Activated naive CD4-positive, alpha-beta T cell treated with anti-CD3 and anti-CD28 coated beads, Interleukin-2, amount 50 U/mL, for 16 hours (primary cell): Measurements from ENCODE around the gene MED27.

ENCODE experiments used
- DNase-seq: peaks from one replicate; pipeline ENCODE4 v3.0.0-alpha.2; 2020

MED27 gene

DNA sequence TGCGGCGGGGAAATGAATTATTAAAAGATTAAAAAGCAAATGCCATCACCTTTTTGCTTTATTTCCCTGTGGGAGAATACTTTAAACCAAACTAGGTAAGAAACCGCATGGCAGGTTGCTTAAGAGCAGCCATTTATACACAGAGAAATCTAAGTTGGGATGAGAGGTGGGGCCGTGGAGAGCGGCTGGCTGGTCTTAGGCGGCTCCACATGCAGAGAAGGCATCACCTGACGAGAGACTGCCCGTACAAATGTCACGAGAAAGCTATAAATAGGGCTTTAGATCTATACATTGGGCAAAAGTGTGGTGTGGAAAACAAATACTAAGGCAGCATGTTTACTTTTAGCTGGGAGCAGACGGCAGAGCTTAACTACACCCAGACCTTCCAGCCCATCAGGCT is 39.4 kb downstream of the MED27 start:
- no peak for DNase-seq

DNA sequence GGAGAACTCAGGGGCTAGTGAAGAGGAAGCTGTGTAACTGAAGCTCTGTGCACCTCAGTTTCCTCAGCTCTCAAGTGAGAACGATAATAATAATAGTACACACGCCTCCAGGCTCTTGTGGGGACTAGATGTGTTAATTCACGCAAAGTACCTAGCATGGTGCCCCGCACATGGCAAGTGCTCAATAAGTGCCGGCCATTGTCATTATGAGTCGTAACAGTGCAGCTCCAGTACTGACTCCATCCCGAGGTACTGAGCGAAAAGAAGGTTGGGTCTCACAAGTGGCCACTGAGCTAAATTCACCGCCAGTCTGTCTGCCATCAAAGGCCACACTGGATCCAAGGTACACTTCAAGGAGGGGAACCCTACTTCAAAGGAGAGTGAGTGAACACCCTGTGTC is 40.4 kb downstream of the MED27 start:
- DNase-seq = no peak

DNA sequence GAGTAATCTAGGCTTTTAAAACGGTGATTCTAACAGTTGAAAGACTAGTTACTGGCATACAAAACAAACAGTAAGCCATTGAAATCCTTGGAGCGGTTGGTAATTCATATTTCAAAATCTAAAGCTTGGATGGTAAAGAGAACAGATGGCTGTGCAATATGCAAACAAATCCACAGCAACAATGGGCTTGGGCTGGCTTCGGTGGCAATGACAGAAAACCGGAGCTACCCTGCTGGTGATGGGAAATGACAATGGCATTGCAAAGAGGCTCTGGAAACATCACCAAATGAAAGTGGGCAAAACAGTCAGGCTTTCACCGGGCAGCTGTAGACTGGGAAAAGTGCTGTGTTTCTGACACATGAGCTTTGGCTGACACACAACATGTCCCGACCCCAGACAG is 42.2 kb downstream of the MED27 start:
- no peak for DNase-seq

DNA sequence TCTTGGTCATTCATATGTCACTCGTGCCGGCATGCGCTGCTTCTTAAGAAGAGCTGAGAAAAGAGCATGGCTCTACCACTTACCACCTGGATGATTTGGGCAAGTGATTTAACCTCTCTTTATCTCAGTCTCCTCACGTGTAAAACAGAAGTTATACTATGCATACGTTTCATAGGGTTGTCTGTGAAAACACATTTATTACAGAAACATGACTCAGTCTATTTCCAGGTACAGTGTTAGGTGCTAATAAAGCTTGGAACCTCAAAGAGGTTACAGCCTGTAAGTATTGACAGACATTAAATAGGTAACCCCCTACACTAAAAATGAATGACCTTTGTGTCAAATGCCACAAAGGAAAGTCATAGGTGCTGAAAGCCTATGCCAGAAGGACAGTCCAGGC is 43.1 kb downstream of the MED27 start:
- no peak for DNase-seq

DNA sequence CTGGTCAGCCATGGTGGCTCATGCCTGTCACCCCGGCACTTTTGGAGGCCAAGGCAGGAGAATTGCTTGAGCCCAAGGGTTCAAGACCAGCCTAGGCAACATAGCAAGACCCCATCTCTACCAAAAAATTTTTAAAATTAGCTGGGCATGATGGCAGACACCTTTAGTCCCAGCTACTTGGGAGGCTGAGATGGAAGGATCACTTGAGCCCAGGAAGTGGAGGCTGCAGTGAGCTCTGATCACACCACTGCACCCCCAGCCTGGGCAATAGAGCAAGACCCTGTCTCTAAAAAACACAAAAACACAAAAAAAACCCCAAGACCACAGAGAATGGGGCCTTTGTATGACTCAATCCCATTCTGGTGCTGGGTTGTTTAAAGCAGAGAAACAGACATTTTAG is 44.0 kb downstream of the MED27 start:
- no peak for DNase-seq

DNA sequence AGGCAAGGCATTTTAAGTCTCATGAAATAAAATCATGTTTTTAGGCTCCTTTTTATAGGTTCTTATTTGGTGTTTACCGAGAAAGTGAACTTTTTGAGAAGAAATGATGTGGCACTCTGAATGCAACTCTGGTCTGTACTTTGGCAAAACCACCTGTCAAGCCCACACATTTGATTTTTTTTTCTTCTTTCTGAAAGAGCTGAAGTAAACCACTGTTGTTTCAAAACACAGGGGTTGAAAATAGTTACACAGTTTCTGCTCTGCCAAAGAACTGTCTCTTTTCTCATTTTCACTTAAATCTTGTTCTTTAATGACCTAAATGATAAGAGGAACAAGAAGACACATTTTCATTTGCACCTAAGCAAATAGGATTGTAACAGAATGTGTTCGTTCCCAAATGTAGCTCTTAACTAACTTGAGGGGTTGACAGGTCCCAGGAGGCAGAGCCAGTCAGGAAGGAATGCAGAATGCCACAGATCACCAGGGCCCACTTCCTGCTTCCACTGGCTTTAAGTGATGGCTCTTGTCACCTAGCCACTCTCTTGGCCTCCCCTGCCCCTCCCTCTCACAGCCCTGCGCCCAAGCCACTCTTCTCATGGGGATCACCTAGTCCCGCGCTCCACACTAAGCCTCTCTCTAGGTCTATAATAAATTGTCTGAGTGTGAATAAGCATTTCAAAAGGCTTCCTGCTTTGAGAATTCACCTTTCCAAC is 47.3 kb downstream of the MED27 start:
- no peak for DNase-seq

DNA sequence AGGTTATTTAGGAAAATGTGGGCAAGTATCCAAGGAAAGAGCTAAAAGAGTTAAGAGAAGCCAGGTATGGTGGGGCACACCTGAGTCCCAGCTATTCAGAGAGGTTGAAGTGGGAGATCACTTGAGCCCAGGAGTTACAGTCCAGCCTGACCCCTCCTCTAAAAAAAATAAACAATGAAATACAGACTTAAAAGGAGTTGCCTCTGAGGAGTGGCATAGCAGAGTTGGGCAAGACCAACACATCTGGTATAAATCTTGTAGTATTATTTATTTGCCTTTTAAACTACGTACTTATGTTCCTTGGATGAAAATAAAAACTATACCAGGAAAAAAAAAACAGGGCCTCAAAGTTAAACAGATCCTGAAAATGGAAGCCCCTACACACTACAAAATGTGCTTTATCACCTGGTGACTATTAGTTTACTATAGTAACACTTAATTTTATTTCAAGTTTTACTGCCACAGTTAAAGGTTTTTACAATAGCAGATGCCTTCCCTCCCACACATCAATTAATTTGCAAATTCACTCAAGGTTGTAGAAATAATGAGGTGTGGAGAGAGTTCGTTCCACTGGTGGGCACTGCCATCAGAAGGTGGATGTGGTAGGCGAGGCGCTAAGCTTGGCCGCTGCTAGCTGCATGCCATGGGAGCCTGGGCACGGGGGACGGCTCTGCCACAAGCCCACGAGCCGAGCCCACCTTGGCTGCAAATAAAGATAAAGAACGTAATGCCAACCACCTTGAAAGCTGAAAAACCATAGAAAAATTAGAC is 48.0 kb downstream of the MED27 start:
- no peak for DNase-seq

DNA sequence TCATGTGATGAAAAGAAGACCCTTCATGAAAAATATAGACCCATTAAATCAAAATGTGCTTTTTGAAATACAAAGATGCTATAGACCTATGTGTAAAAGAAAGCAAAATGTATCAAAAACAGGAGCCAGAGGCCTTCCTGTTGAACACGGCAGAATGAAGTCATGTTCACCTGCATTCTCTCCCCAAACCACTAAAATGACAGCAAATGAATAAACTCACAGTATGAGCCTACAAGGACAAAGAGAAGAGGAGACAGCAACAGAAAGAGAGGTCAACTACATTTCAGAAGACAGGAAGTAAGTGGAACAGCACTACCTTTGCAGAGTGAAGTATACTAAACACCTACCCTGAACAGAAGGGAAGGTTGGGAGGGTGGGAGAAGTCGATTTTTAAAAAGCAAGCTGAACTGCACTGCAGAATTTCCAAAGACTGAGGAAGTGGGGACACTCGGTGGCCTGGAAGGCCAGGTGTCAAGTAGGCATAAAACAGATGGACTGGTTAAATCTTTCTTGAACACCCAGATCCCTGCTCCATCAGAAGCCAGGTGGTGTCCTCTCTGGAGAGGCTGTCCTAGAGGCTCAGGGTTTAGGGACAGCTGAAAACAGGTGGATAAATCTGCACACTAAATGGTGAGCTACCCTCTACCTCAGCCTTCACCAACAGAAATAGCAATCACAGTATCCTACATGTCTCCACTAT is 48.9 kb downstream of the MED27 start:
- DNase-seq = no peak

DNA sequence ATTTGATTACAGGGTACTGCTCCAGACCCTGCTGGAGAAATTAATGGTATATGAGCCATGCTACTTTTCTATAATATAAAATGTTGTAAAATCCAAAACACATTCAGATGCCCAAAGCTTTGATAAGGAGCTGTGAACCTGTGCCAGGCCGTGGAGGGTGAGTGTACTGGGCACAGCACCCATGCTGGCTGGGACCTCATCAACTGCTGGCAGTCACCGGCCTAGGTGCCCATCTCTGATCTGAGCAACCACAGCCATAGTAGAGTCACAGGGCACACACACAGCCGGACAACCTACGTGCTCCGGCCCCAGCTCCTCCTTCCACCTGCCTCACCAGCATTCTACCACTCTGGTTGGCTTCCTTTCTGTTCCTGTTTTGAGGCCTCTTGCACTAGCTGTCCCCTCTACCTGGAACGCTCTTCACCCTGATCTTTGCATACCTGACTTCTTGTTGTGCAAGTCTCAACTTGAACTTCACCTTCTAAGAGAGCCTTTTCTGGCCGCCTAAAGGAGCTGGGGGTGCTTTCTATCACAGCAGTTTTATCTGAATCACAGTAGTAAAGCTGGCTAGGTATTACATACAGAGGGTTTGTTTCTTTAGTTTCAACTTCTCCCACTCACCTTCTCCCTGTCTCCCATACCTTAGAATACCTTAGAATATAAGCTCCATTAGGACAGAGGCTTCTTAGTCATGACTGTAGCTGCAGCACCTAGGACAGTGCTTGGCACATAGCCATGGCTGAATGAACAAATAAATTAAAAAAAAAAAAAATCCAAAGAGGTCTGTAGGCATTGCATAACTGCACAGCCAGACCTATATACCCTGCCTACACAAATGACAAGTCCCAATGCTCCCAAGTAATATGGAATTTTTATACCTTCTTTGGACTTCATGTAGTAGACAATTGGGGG is 51.7 kb downstream of the MED27 start:
- no peak for DNase-seq

DNA sequence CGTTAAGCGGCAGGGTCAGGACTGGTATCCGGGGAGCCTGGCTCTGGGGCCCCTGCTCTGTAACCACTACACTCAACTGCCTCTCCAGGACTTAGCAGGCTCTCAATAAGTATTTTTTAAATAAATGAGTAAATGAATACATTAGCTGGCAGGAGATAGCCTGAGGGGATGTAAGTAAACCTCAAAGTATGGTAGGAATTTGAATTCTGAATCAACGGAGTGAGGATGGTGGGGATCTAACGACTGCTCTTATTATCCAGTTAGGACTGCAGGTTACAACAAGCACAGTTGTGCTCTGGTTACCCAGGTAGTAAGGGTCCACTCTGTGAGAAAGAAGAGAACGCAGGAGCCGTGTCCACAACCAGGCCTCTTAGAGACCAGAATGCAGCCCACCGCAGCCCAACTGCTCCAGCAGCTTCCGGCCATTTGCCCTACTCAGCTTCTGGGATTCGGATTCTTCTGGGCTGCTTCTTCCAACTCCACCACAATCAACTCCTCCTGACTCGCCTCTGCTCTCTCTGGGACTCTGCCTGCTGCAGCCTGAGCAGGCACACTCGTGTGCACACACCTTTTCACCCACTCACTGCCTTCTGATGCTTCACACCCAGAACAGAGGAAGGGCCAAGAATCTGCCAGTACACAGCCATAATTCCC is 52.6 kb downstream of the MED27 start:
- DNase-seq = no peak

DNA sequence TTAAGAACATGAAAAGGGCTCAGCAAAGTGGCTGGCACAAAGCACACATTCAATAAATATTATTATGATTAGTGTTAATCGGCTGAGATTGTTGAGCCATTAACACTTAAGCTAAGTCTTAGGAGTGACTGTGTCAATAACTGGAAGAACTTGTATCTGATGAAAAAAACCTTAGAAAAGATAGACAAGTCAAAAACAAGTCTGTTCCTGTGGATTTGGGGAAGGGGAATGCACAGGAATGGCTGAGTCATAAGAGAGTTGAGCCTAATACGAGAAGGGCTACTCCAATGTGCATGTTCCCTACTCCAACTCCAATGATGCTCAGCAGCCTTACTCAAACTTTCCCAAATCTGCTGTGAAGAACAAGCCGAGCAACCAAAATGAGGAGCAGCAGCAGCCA is 53.9 kb downstream of the MED27 start:
- no peak for DNase-seq

DNA sequence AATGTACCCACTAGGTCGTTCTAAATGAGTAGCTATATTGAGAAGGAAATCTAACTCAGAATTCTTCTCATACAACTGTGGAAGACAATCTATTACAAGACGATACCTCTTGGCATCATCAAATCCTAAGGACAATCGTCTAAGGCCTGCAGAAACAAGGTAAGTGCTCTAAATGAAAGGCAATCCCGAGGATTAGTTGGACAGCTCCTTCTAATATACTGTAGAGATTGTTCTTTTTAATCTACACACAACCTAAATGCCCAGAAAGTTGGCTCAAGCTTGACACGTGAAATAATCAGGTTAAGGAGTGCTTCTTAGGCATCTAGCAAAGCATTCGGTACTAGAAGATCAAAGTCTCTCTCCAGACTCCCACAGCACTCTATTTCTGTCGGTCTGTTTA is 55.1 kb downstream of the MED27 start:
- no peak for DNase-seq

DNA sequence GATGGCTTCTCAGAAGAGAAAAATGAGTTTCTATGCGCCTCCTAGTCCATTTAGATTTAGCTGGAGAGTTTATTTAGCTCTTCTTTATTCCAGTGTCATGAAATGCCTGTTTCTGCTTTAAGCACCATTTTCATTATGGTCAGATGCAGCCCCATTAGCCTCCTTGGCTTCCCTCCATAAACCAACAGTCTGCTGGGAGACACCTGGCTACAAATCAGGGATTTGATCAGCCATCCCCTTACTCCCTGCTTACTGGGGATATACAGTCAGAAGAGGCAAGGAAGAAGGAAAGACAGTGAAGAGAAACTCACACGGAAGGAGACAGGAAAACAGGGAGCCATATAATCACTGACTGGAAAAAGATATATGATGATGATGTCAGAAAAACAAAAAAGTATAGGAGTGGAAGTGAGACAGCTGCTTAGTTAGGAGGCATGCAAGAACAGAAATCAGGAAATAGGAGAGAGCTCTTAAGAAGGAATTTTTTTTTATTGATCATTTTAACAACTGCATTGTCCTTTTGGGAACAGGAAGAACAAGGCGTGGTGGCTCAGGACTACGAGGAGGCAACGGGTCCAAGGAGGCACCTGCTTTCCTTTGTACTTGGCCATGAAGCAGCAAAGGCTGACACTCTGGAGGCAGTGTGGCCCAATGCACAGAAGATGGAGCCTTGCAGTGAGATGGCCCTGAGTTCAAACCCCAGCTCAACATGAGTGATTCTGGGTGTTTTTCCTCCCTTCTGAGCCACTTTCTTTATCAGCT is 56.1 kb downstream of the MED27 start:
- DNase-seq = no peak

DNA sequence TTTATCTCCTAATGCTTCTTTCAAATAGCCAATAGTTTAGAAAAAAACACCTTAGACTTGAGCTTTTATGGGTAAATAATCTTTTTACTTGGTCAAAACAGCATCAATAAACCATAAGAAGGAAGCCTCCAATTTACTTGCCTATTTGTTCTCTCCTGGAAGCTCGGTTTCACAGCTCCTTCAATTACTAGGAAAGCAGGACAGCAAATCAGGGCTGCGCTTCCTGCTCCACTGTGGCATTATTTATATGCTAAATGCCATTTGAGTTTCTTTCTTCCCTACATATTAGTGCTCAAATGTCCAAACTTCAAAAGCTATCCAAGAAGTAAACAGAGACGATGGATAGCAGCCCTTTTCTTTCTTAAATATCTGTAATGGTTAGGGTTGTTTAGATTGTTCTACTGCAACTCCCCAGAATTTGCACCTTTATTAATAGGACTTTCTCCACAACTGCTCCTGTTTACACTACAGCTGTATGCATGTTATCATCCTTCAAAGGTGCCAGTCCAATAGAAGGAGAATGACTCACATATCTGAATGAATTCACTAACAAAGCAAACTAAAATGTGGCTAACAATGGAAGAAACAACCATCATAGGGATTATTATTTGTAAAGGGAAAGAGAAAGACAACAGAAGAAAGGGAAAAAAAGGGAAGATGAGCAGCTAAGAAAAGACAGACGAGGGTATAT is 58.7 kb downstream of the MED27 start:
- DNase-seq = no peak

DNA sequence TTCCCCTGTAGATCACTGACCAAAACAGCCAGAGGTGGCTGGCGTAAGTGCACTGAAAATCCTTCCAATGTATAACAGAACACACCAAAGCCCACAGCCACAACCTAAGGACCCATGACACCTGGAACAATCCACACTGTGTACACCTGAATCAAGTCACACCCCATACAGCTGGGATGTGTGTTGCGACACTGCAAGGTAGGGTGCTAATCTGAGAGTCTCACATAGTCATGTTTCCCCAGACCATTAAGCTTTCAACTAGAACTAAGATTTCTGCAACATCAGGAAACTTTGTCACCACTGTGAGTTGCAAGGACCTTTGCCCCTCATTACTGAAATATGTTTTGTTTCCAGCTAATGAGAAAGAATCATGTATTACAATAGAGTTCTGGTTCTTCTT is 59.4 kb downstream of the MED27 start:
- no peak for DNase-seq

DNA sequence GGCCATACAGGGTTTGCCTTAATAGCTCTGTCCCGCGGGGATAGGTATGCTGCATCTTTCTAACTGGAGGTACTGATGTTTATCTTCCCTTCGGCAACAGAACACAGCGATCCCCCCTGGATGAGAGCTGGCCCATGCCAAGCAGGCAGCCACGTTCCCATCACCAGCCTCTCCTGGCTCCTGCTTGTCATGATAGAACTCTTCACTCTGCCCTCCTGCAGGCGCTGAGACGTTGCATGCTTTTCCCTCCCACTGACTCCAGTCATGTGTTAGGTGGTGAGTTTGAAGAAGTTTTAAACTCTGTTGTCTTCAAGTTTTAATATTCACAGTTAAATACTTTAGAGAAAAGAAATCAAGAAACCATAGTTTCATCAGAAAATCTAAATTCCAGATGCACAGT is 60.0 kb downstream of the MED27 start:
- DNase-seq = no peak

DNA sequence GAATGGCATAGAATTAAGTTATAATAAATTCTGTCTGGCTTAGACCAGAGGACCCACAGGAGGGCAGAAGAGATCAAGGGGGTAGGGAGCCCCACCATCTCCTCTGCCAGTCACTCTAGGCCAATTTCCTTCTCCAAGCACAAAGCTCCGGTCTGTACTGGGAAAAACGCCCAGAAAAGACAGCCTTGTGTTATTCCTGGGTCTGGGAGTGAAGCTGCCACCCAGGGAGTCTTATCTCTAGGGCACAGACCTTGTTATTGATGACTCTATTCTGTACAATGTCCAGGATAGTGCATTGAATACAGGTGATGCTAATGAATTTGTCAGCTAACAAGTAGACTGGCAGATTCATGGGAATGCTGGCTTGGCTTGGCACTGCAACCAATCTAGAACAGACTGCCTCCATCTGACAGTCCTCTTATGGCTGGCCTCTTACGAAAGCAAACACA is 60.7 kb downstream of the MED27 start:
- no peak for DNase-seq

DNA sequence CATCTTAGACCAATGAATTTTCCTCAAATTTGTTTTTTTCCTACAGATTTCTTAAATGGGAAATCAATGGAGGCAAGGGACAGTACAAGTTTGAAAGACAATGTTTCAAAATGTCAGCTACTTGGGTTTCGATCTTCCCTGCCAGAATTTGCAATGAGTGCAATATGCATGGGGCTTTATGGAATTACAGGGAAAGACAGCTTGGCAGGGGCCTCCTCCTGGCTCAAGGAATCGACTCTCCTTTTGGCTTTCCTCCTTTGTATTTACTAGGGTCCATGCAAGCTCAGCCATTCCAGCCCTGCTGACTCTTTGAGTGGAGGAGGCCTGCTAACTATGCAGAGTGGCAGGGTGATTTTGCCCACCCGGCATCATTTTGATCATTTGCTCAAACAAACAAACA is 63.2 kb downstream of the MED27 start:
- DNase-seq = no peak

DNA sequence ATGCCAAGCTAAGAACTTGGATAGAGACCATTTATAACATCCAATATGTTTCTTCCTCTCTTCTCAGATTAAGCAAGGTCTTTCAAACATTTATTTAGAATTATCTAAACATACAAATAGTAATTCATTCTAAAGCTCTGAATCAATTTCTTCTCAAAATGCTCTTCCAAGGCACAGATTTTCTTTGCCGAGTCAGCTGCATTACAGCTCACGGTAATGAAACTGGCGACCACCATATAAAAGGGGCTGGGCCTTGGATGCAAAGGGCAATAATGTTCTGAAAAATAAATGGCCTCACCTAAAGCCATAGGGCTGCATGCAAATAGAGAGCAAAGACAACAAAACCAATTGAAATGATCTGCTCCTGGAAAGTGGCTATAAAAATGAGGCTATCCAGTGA is 63.8 kb downstream of the MED27 start:
- DNase-seq = no peak

DNA sequence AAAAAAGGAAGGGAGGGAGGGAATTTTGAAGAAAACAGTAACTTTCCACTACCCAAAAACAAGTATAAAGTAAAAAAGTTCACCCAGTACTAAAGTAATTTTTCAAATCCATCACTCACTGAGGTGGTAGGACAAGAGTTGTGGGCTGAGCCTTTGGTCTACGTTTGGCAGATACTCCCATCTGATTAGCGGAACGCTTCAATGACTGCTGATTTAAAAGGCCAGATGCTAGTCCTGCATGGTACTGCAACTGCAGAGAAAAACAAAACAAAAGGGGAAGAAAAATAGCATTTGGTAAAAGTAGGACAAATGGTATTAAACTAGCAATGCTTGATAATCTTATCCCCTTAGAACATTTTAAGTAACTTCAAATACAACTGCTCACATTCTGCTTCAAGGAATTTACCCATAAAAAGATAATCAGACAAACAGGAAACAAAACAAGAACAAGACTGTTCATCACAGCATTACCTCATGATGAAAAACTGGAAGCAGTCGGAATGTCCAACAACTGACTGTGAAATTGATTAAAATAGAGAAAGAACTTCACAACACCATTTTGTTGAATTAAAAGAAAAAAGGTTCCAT is 65.4 kb downstream of the MED27 start:
- DNase-seq = no peak
